GM12874 (cell line): ENCODE measurements around the gene BIN1.

Experiments
- TF ChIP-seq, protein P1 (sequence below): IDR thresholded peaks from 2 replicates; pipeline ENCODE4 v1.5.1; 2011; ENCODE audit warnings: low read depth, mild to moderate bottlenecking, control low read depth, low read length, moderate library complexity; ENCODE audit not compliant: insufficient read depth

The BIN1 gene

DNA sequence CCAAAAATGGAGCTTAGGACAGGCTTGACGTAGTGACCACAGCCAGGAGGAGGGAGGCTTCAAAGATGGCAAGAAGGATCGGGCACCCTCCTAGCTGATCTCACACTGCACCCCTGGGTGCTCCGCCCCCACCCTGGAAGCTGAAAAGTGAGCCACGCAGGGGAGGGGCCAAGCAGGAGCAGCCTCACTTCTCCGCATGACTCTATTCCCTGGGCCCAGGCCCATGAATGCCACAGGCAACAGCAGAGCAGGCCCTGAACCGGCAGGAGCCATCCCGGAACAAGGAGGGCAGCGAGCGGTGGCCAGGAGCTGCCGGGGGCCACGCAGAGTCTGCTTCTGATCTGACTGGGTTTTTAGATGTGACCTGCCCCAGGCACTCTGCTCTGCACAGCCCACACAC lies 30.0 kb downstream of the BIN1 start:
- TF ChIP-seq, protein P1, sequence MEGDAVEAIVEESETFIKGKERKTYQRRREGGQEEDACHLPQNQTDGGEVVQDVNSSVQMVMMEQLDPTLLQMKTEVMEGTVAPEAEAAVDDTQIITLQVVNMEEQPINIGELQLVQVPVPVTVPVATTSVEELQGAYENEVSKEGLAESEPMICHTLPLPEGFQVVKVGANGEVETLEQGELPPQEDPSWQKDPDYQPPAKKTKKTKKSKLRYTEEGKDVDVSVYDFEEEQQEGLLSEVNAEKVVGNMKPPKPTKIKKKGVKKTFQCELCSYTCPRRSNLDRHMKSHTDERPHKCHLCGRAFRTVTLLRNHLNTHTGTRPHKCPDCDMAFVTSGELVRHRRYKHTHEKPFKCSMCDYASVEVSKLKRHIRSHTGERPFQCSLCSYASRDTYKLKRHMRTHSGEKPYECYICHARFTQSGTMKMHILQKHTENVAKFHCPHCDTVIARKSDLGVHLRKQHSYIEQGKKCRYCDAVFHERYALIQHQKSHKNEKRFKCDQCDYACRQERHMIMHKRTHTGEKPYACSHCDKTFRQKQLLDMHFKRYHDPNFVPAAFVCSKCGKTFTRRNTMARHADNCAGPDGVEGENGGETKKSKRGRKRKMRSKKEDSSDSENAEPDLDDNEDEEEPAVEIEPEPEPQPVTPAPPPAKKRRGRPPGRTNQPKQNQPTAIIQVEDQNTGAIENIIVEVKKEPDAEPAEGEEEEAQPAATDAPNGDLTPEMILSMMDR: no peak

DNA sequence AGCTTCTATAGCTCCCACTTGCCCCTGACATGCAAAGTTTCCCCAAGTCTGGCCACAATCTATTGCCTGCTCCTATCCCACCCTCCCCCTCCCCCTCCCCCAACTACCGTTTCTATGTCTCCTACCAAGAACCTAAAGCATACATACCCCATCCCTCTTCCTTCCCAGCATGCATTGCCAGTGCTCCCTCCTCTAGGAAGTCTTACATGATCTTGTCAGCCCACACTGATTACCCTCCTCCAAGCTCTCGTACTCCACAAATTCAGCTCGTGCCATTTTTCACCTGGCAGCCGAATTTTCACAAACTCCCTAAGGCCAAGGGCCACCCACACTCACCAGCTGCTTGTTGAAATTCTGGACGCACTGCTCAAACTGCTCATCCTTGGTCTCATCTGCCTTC lies 30.7 kb downstream of the BIN1 start:
- TF ChIP-seq, protein P1: no peak

DNA sequence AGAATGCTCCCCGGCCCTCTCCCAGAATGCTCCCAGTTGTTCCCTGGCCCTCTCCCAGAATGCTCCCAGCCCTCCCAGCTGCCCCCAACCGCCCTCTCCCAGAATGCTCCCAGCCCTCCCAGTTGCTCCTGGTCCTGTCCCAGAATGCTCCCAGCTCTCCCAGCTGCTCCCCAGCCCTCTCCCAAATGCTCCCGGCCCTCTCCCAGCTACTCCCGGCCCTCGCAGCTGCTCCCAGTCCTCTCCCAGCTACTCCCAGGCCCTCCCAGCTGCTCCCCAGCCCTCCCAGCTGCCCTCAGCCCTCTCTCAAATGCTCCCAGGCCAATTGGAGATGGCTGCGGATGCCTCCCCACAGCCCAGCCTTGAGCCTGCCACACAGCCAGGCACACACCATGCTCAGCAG lies 31.1 kb downstream of the BIN1 start:
- TF ChIP-seq, protein P1: no peak

DNA sequence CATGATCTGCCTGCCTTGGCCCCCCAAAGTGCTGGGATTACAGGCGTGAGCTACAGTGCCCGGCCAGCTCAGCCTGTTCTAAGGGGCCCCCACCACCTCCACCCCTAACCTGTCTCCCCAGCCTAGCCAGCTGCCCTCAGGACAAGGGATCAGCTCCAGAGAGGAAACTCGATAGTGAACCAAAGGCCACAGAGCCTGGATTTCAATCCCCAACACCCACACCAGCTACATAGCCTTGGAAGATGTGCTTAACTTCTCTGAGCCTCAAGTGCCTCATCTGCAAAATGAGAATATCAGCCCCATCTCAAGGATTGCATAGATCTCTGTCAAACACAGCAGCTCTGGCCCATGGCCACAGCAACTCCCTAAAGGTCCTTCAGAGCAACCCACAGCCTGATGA lies 32.0 kb downstream of the BIN1 start:
- TF ChIP-seq, protein P1: no peak

DNA sequence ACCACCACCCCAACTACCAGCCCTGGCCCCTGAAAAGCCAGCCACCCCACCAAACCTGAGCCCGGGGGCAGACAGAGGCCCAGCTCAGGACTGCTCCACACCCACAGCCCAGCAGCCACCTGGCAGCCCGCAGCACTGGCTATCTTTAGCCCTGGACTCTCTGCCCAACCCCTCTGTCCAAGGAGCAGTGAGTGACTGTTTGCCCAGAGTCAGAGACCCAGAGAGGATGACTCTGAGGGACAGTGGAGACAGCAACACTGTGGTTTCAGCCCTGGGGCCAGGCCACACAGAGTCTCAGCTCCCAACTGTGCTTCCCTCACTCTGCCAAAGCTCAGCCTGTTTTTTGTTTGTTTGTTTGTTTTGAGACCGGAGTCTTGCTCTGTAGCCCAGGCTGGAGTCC lies 32.6 kb downstream of the BIN1 start:
- TF ChIP-seq, protein P1: no peak

DNA sequence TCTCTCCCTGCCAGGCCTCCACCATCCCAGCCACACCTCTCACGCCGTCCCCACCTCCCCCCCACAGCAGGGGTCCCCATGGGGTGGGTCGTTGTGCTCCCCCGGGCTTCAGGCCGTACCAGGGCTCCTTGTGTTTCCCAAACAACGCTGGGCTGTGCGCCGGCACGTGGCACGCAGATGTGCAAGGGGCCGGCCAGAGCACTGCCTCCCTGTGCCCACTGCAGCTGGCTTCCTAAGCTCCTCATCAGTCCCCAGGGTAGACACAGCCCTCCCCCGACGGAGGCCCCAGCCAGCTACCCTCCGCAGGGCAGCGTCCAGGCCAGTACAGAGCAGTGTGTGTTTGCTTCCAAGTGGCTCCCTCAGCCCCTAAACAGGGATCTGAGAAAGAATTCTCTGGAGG lies 34.0 kb downstream of the BIN1 start:
- TF ChIP-seq, protein P1: no peak

DNA sequence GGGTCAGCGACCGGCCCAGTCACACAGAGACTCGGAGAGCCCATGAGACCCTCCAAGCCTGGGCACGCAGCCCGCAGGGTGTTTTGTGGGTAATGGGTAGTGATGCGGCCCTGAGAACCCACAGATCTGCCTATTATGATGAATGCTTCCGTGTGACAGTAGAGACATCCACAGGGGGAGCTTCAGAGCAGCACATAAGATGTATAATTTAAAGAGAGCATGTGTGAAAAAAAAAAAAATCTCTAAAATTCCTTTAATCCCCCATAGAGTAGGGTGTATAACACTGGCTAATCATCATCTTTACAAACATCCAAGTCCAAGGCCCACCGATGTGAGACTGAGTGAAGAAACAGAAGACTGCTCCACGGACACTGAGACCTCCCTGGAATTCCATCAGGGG lies 34.6 kb downstream of the BIN1 start:
- TF ChIP-seq, protein P1: no peak

DNA sequence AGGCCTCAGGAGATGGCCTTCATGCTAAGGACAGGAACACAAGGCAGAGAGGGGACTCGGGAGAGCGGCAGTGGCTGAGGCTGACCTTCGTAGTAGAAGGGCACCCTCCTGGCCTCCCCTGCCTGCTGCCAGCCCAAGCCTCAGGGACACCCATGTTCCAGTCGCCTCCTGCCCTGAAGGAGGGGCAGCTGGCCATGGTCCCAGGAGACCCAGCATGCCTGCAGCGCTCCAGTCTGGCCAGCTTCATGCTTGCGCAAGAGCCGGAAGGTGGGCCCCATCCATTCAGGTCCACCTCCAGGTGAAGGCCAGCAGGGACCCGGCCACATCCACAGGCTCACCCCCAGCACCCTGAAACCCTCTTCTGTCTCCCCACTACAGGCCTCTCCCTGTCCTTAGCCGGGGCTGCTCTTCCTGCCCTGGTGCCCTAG lies 35.0 kb downstream of the BIN1 start:
- TF ChIP-seq, protein P1: no peak
